ENCODE data around the gene LST1. TPM values are rescaled to one million over a fixed set of nuclear protein-coding genes. Genes with fewer than 3 reads are reported as not detected.

The LST1 gene
- total and polyA plus RNA-seq, 2 of the 8 experiments (the other 6 are each of a cell fraction or from before 2014, with no cell fraction given) = not detected

DNA sequence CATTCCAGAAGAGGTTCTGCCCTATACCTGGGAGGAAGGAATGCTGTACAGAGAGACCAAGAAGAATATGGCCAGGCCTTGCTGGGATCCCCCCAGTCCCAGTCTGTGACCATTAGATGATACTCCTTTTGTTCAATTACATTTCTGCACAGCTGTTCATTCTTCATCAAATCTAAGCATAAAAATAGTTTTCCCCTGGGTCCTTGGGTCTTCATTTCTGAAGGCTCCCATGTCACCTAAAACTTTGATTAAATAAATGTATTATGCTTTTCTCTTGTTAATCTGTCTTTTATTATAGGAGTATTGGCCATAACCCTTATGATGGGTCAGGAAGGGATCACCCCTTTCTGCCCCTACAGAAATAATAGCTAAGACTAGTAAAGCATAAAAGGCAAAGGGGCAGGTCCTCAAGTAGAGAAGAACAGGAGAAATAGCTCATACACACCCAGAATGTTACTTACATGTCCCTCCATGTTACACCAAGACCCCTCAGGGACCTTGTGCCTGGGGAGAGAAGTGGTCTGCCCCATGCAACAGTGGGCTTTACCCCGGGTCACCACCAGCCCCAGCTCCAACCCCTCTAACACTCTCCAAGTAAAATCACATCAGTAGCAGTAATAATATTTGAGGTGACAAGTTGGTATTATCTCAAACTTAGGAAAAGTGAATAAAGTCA lies 16.1 kb upstream of the LST1 start (continued):
- TF ChIP-seq EZH2 (IDR thresholded peaks at IDR 0.05; ENCODE audit: low read depth, low read length, severe bottlenecking) = no peak
- TF ChIP-seq POLR2A (IDR thresholded peaks at IDR 0.05; ENCODE audit: control extremely low read depth in 1 of 2, low read depth in 2 of 2, low read length in 2 of 2) = no peak
